Left ventricle myocardium inferior (tissue), 1 donor: ENCODE data around the gene LSM12. TPM values are rescaled to one million over a fixed set of nuclear protein-coding genes. Genes with fewer than 3 reads are reported as not detected.
A peak's percentile ranks its signal among the peaks of the same experiment; 100 is the strongest.

Experiments
- DNase-seq: peaks from one replicate; pipeline ENCODE4 v3.0.0-alpha.2; 2020
- H3K27ac ChIP-seq: fragments of 200-600 bp; replicated peaks from 2 replicates; pipeline ENCODE4 v1.8.0; 2021
- H3K27me3 ChIP-seq: fragments of 200-600 bp; 2 replicates; pipeline ENCODE4 v1.8.0; 2021; ENCODE audit warnings: low read depth
- H3K36me3 ChIP-seq: fragments of 200-600 bp; 2 replicates; pipeline ENCODE4 v1.8.0; 2021
- H3K4me1 ChIP-seq: fragments of 200-600 bp; 2 replicates; pipeline ENCODE4 v1.8.0; 2021
- H3K4me3 ChIP-seq: fragments of 200-600 bp; 2 replicates; pipeline ENCODE4 v1.8.0; 2021; ENCODE audit warnings: mild to moderate bottlenecking, moderate library complexity
- H3K9me3 ChIP-seq: fragments of 200-600 bp; replicated peaks from 2 replicates; pipeline ENCODE4 v1.8.0; 2021
- intact Hi-C: fragments of 100-400 bp; cut with micrococcal nuclease; formaldehyde crosslinking; loops from one replicate; pipeline ENCODE4 v1.11.0; 2022
- total RNA-seq: library from RNA; stranded (reverse); fragmentation: NEBNext Ultra II Directional; extraction: Animal tissue kit (Norgen Biotek cat#: 25700); gene quantifications from one replicate; pipeline ENCODE4 v1.2.1, GENCODE V29; 2021
- TF ChIP-seq, protein P1 (sequence below): fragments of 200-600 bp; IDR thresholded peaks from 2 replicates; pipeline ENCODE4 v1.8.0; 2021; ENCODE audit warnings: antibody characterized with exemption, mild to moderate bottlenecking, borderline replicate concordance
- donor health status: DM: no; HTN: yes; CAD: no; lungs with severe emphysema.

LSM12 gene
- total RNA-seq, 1 donor from 2014 or later, result 41.2 TPM

DNA sequence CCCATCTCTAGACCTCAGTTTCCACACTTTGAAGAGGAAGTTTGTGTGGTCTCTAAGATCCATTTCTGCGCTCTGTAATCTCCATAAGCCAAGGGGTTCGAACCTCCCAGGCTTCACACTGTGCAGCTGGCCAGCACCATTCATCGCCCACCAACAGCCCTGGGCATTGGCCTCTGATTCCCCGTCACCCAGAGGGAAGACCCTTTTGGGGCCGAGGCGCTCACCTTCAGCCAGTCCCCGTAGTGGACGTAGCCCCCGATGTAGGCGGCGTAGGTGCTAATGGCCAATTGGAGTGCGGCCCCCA lies 52.4 kb downstream of the LSM12 start:
- TF ChIP-seq, protein P1, sequence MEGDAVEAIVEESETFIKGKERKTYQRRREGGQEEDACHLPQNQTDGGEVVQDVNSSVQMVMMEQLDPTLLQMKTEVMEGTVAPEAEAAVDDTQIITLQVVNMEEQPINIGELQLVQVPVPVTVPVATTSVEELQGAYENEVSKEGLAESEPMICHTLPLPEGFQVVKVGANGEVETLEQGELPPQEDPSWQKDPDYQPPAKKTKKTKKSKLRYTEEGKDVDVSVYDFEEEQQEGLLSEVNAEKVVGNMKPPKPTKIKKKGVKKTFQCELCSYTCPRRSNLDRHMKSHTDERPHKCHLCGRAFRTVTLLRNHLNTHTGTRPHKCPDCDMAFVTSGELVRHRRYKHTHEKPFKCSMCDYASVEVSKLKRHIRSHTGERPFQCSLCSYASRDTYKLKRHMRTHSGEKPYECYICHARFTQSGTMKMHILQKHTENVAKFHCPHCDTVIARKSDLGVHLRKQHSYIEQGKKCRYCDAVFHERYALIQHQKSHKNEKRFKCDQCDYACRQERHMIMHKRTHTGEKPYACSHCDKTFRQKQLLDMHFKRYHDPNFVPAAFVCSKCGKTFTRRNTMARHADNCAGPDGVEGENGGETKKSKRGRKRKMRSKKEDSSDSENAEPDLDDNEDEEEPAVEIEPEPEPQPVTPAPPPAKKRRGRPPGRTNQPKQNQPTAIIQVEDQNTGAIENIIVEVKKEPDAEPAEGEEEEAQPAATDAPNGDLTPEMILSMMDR, result no peak
- DNase-seq, result no peak
- H3K27ac ChIP-seq, result peak overlapping the region; percentile 85
- H3K9me3 ChIP-seq, result no peaks in the 10 kb centered on the region
- no peaks in the 10 kb centered on the region for H3K27me3 ChIP-seq
- H3K4me3 ChIP-seq, result peak overlapping the region; percentile 93
- H3K36me3 ChIP-seq, result peaks cover 7% of the 10 kb centered on the region
- peaks cover 45% of the 10 kb centered on the region for H3K4me1 ChIP-seq
- intact Hi-C loops, result no loop called here

GRCh38 chr17:44012874-44013273 lies 53.6 kb downstream of the LSM12 start:
- no peaks in the 10 kb centered on the region for H3K27me3 ChIP-seq
- peaks cover 7% of the 10 kb centered on the region for H3K36me3 ChIP-seq
- peak overlapping the region; percentile 74 for H3K27ac ChIP-seq
- no peak overlapping the region for H3K4me3 ChIP-seq
- intact Hi-C loops, result no loop called here
- H3K4me1 ChIP-seq, result peaks cover 53% of the 10 kb centered on the region
- H3K9me3 ChIP-seq, result no peaks in the 10 kb centered on the region
- DNase-seq, result no peak
- TF ChIP-seq, protein P1, result no peak

GRCh38 chr17:44012391-44012790 lies 54.1 kb downstream of the LSM12 start:
- no peak for DNase-seq
- TF ChIP-seq, protein P1, result no peak
- intact Hi-C loops, result no loop called here
- H3K4me3 ChIP-seq, result no peak overlapping the region
- H3K36me3 ChIP-seq, result peaks cover 7% of the 10 kb centered on the region
- H3K9me3 ChIP-seq, result no peaks in the 10 kb centered on the region
- no peaks in the 10 kb centered on the region for H3K27me3 ChIP-seq
- H3K4me1 ChIP-seq, result peaks cover 58% of the 10 kb centered on the region
- peak overlapping the region; percentile 74 for H3K27ac ChIP-seq

DNA sequence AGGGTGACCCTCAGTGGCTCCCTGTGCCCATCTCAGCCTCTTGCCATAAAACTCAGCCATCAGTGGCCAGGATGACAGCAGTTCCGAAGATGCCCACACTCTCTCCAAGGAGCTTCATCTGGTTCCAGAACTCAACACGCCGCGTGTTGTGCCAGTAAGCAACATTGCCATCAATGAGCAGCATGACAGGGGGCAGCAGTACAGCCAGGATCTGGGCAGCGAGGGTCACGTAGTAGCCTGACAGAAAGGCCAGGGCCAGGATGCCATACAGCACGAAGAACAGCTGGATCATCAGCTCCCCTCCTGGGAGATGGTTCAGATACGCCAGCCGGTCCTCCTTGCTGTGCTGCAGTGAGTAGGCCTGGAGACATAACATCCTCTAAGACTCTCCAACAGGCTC lies 54.6 kb downstream of the LSM12 start:
- H3K9me3 ChIP-seq, result no peaks in the 10 kb centered on the region
- H3K4me1 ChIP-seq, result peaks cover 63% of the 10 kb centered on the region
- TF ChIP-seq, protein P1, result no peak
- H3K36me3 ChIP-seq, result peaks cover 7% of the 10 kb centered on the region
- DNase-seq, result no peak
- no peaks in the 10 kb centered on the region for H3K27me3 ChIP-seq
- H3K4me3 ChIP-seq, result no peak overlapping the region
- intact Hi-C loops, result no loop called here
- H3K27ac ChIP-seq, result peak overlapping the region; percentile 74

DNA sequence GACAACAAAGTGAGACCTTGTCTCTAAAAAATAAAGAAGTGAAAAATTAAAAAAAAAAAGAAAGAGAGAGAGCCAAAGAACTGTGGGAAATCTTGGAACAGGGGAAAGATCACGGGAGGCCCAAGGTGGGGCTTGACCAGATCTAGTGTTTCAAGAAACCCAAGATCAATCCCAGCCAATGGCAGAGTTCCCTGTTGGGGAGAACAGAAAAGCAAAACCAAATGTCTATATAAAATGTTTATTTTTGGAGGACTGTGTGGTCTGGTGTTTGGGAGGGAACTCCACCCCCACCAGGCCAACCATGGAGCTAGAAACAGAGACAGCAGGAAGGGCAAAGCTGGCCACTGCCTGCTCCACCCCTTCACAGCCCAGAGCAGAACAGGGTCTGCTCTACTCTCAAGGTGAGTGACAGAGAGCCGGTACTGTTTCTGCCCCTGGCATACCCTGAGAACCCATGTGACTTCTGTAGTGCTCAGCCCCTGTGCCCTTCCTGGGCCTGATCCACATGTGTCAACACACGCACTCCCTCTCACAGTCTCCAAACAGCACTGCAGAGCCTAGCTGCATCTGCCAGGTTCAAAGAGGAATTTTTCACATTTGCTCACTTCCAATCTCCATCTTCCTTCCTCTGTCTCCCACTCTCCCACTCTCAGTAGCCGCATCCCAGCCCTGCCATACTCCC lies 55.4 kb downstream of the LSM12 start:
- no peaks in the 10 kb centered on the region for H3K9me3 ChIP-seq
- intact Hi-C loops, result no loop called here
- peaks cover 5% of the 10 kb centered on the region for H3K27me3 ChIP-seq
- H3K27ac ChIP-seq, result peak overlapping the region; percentile 74
- no peak overlapping the region for H3K4me3 ChIP-seq
- H3K36me3 ChIP-seq, result peaks cover 7% of the 10 kb centered on the region
- H3K4me1 ChIP-seq, result peaks cover 69% of the 10 kb centered on the region
- no peak for DNase-seq
- TF ChIP-seq, protein P1, result no peak
